ENCODE data around the gene YPEL3.

The YPEL3 gene

GRCh38 chr16:30079480-30079879, 16.5 kb downstream of the YPEL3 start:
- Histone ChIP-seq H3K4me3 (ENCODE audit: low read depth, low read length) (no peak overlapping the region), H3K4me1 (ENCODE audit: control insufficient read depth, insufficient read depth, low read length) (peaks cover 7% of the 10 kb centered on the region; the same call in 1 of the 2 replicates), H3K9me3 (ENCODE audit: control insufficient read depth, insufficient read depth, low read depth, low read length) (no peaks in the 10 kb centered on the region), H3K27me3 (ENCODE audit: control insufficient read depth, insufficient read depth, low read length) (no peaks in the 10 kb centered on the region), H3K36me3 (ENCODE audit: control insufficient read depth, insufficient read depth, low read length) (peaks cover 65% of the 10 kb centered on the region), H3K27ac (ENCODE audit: low read depth, low read length) (no peak overlapping the region), H3K9ac (ENCODE audit: low read length) (no peak overlapping the region)

GRCh38 chr16:30078744-30079143, 17.3 kb downstream of the YPEL3 start:
- no peak overlapping the region for H3K27ac ChIP-seq (ENCODE audit: low read depth, low read length)
- peaks cover 58% of the 10 kb centered on the region for H3K36me3 ChIP-seq (ENCODE audit: control insufficient read depth, insufficient read depth, low read length)
- no peak overlapping the region for H3K9ac ChIP-seq (ENCODE audit: low read length)
- H3K4me3 ChIP-seq (ENCODE audit: low read depth, low read length), result no peak overlapping the region
- H3K9me3 ChIP-seq (ENCODE audit: control insufficient read depth, insufficient read depth, low read depth, low read length), result no peaks in the 10 kb centered on the region
- peaks cover 7% of the 10 kb centered on the region; the same call in 1 of the 2 replicates for H3K4me1 ChIP-seq (ENCODE audit: control insufficient read depth, insufficient read depth, low read length)
- H3K27me3 ChIP-seq (ENCODE audit: control insufficient read depth, insufficient read depth, low read length), result no peaks in the 10 kb centered on the region

GRCh38 chr16:30077656-30078055, 18.4 kb downstream of the YPEL3 start:
- H3K9ac ChIP-seq (ENCODE audit: low read length), result no peak overlapping the region
- H3K9me3 ChIP-seq (ENCODE audit: control insufficient read depth, insufficient read depth, low read depth, low read length), result no peaks in the 10 kb centered on the region
- peaks cover 47% of the 10 kb centered on the region for H3K36me3 ChIP-seq (ENCODE audit: control insufficient read depth, insufficient read depth, low read length)
- H3K4me3 ChIP-seq (ENCODE audit: low read depth, low read length), result no peak overlapping the region; the same call in 1 of the 2 replicates
- H3K27me3 ChIP-seq (ENCODE audit: control insufficient read depth, insufficient read depth, low read length), result no peaks in the 10 kb centered on the region
- H3K4me1 ChIP-seq (ENCODE audit: control insufficient read depth, insufficient read depth, low read length), result peaks cover 7% of the 10 kb centered on the region; the same call in 1 of the 2 replicates
- no peak overlapping the region for H3K27ac ChIP-seq (ENCODE audit: low read depth, low read length)

- peaks cover 50% of the 10 kb centered on the region for H3K36me3 ChIP-seq (ENCODE audit: control insufficient read depth, insufficient read depth, low read length)
- peak overlapping the region; percentile 91 for H3K4me3 ChIP-seq (ENCODE audit: low read depth, low read length)
- no peaks in the 10 kb centered on the region for H3K9me3 ChIP-seq (ENCODE audit: control insufficient read depth, insufficient read depth, low read depth, low read length)
- H3K27me3 ChIP-seq (ENCODE audit: control insufficient read depth, insufficient read depth, low read length), result no peaks in the 10 kb centered on the region
- peak overlapping the region; percentile 82 for H3K27ac ChIP-seq (ENCODE audit: low read depth, low read length)
- peaks cover 7% of the 10 kb centered on the region; the same call in 1 of the 2 replicates for H3K4me1 ChIP-seq (ENCODE audit: control insufficient read depth, insufficient read depth, low read length)
- H3K9ac ChIP-seq (ENCODE audit: low read length), result peak overlapping the region; percentile 94
These were observed 19.7 kb downstream of the YPEL3 start for GRCh38 chr16:30076276-30076791.

- H3K9ac ChIP-seq (ENCODE audit: low read length), result peak within 1 kb of the TSS; percentile 94
- H3K36me3 ChIP-seq (ENCODE audit: control insufficient read depth, insufficient read depth, low read length), result peaks cover 50% of the 10 kb centered on the region
- no peaks in the 10 kb centered on the region for H3K9me3 ChIP-seq (ENCODE audit: control insufficient read depth, insufficient read depth, low read depth, low read length)
- no peaks in the 10 kb centered on the region for H3K27me3 ChIP-seq (ENCODE audit: control insufficient read depth, insufficient read depth, low read length)
- peak within 1 kb of the TSS; percentile 91 for H3K4me3 ChIP-seq (ENCODE audit: low read depth, low read length)
- peak within 1 kb of the TSS; percentile 82 for H3K27ac ChIP-seq (ENCODE audit: low read depth, low read length)
- peaks cover 7% of the 10 kb centered on the region; the same call in 1 of the 2 replicates for H3K4me1 ChIP-seq (ENCODE audit: control insufficient read depth, insufficient read depth, low read length)
These were observed 20.3 kb downstream of the YPEL3 start, which contains the start of gene PPP4C for GRCh38 chr16:30075503-30076275. Gene PPP4C (plus strand): TSS chr16:30075994. CDS start chr16:30076378, 384 bp downstream.

GRCh38 chr16:30070490-30070889, 25.5 kb downstream of the YPEL3 start:
- H3K9me3 ChIP-seq (ENCODE audit: control insufficient read depth, insufficient read depth, low read depth, low read length), result no peaks in the 10 kb centered on the region
- H3K4me3 ChIP-seq (ENCODE audit: low read depth, low read length), result no peak overlapping the region
- H3K36me3 ChIP-seq (ENCODE audit: control insufficient read depth, insufficient read depth, low read length), result peaks cover 67% of the 10 kb centered on the region
- H3K27ac ChIP-seq (ENCODE audit: low read depth, low read length), result no peak overlapping the region
- peaks cover 11% of the 10 kb centered on the region for H3K4me1 ChIP-seq (ENCODE audit: control insufficient read depth, insufficient read depth, low read length)
- H3K9ac ChIP-seq (ENCODE audit: low read length), result no peak overlapping the region
- H3K27me3 ChIP-seq (ENCODE audit: control insufficient read depth, insufficient read depth, low read length), result no peaks in the 10 kb centered on the region

- Histone ChIP-seq H3K9me3 (ENCODE audit: control insufficient read depth, insufficient read depth, low read depth, low read length) (no peaks in the 10 kb centered on the region), H3K36me3 (ENCODE audit: control insufficient read depth, insufficient read depth, low read length) (peaks cover 67% of the 10 kb centered on the region), H3K27me3 (ENCODE audit: control insufficient read depth, insufficient read depth, low read length) (no peaks in the 10 kb centered on the region), H3K4me3 (ENCODE audit: low read depth, low read length) (no peak overlapping the region), H3K27ac (ENCODE audit: low read depth, low read length) (no peak overlapping the region), H3K9ac (ENCODE audit: low read length) (no peak overlapping the region), H3K4me1 (ENCODE audit: control insufficient read depth, insufficient read depth, low read length) (peaks cover 11% of the 10 kb centered on the region)
These were observed 26.2 kb downstream of the YPEL3 start for GRCh38 chr16:30069611-30070462.

GRCh38 chr16:30068750-30069610, 27.0 kb downstream of the YPEL3 start:
- Histone ChIP-seq H3K4me1 (ENCODE audit: control insufficient read depth, insufficient read depth, low read length) (peaks cover 12% of the 10 kb centered on the region), H3K27me3 (ENCODE audit: control insufficient read depth, insufficient read depth, low read length) (no peaks in the 10 kb centered on the region), H3K9me3 (ENCODE audit: control insufficient read depth, insufficient read depth, low read depth, low read length) (no peaks in the 10 kb centered on the region), H3K4me3 (ENCODE audit: low read depth, low read length) (no peak overlapping the region), H3K27ac (ENCODE audit: low read depth, low read length) (no peak overlapping the region), H3K36me3 (ENCODE audit: control insufficient read depth, insufficient read depth, low read length) (peaks cover 67% of the 10 kb centered on the region), H3K9ac (ENCODE audit: low read length) (peak overlapping the region; percentile 23)

- H3K27me3 ChIP-seq (ENCODE audit: control insufficient read depth, insufficient read depth, low read length), result no peaks in the 10 kb centered on the region
- H3K4me1 ChIP-seq (ENCODE audit: control insufficient read depth, insufficient read depth, low read length), result peaks cover 18% of the 10 kb centered on the region
- peaks cover 67% of the 10 kb centered on the region for H3K36me3 ChIP-seq (ENCODE audit: control insufficient read depth, insufficient read depth, low read length)
- H3K9ac ChIP-seq (ENCODE audit: low read length), result peak overlapping the region; percentile 23
- H3K4me3 ChIP-seq (ENCODE audit: low read depth, low read length), result no peak overlapping the region
- no peaks in the 10 kb centered on the region for H3K9me3 ChIP-seq (ENCODE audit: control insufficient read depth, insufficient read depth, low read depth, low read length)
- H3K27ac ChIP-seq (ENCODE audit: low read depth, low read length), result no peak overlapping the region
These were observed 27.7 kb downstream of the YPEL3 start for GRCh38 chr16:30068333-30068732.

- no peaks in the 10 kb centered on the region for H3K27me3 ChIP-seq (ENCODE audit: control insufficient read depth, insufficient read depth, low read length)
- peak overlapping the region; percentile 100 for H3K4me3 ChIP-seq (ENCODE audit: low read depth, low read length)
- no peaks in the 10 kb centered on the region for H3K9me3 ChIP-seq (ENCODE audit: control insufficient read depth, insufficient read depth, low read depth, low read length)
- H3K27ac ChIP-seq (ENCODE audit: low read depth, low read length), result no peak overlapping the region
- H3K4me1 ChIP-seq (ENCODE audit: control insufficient read depth, insufficient read depth, low read length), result peaks cover 21% of the 10 kb centered on the region
- peak overlapping the region; percentile 99 for H3K9ac ChIP-seq (ENCODE audit: low read length)
- H3K36me3 ChIP-seq (ENCODE audit: control insufficient read depth, insufficient read depth, low read length), result peaks cover 67% of the 10 kb centered on the region
These were observed 28.5 kb downstream of the YPEL3 start for GRCh38 chr16:30067584-30067916.

Data from HUES6 (cell line).